Stimulated activated CD8-positive, alpha-beta memory T cell treated with anti-CD3 and anti-CD28 coated beads, Interleukin-12 subunit alpha, Interleukin-12 subunit beta, amount 100 ng/mL, for 24 hours (primary cell): ENCODE data around the gene CC2D2A.

ENCODE experiments used
- DNase-seq: peaks from one replicate; pipeline ENCODE4 v3.0.0-alpha.2; 2020; ENCODE audit errors: extremely low read depth

The CC2D2A gene

DNA sequence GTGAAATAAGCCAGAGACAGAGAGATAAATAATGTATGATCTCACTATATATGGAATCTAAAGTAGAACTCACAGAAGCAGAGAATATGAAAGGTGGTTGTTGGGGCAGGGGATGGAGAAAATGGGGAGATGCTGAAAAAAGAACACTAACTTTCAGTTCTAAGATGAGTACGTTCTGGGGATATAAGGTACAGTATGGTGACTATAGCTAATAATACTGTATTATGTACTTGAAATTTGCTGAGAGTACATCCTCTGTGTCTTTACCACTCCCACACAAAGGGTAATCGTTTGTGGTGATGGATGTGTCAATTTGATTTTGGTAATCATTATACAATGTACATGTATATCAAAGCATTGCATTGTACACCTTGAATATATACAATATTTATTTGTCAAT is 178.9 kb downstream of the CC2D2A start:
- no peak for DNase-seq

DNA sequence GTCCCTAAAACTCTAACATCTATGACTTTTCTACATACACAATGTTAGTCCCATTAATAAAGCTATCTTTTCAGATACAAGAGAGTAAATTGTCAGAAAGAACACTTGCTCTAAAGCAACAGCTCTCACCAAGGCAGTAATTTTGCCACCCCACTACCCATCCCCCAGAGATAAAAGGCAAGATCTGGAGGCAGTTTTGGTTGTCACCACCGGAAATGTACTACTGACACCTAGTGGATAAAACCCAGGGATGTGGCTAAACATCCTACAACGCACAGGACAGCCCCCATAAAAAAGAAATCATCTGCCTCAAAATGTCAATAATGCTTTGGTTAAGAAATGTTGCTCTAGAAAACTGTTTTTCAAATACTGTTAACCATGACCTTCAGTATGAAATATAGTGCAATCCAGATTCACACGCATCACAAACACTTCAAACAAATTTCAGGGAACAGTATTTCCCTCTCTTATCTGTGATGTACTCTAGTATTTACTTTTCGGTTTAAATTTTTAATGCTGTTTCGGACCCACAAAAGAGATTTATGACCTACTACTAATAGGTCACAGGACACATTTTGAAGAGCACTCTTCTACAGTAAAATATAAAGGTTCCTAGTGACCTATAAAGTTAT is 180.3 kb downstream of the CC2D2A start:
- peak; percentile 12 for DNase-seq
